ENCODE results near the gene FADS3. TPM values are rescaled to one million over a fixed set of nuclear protein-coding genes. Genes with fewer than 3 reads are reported as not detected.

FADS3 gene
- total and polyA plus RNA-seq, 2 donors (not counting 3 experiments of a cell fraction or from before 2014, with no cell fraction given) = 216 to 346 TPM

- DNase-seq (ENCODE audit: low read depth, low spot score) = peak; percentile 20
- FAIRE-seq = no peak
- Histone ChIP-seq H3K27me3 (ENCODE audit: control insufficient read depth in 2 of 2, insufficient read depth in 2 of 2, low read length in 2 of 2) (peaks cover 11 to 22% of the 10 kb centered on the region in 2 experiments), H3K4me2 (ENCODE audit: insufficient read depth, low read length) (peak within 1 kb of the TSS; percentile 58), H2AFZ (ENCODE audit: low read depth, low read length) (peak within 1 kb of the TSS; percentile 67), H3K9me1 (replicated peaks; ENCODE audit: control insufficient read depth, extremely low read depth, insufficient read depth, low read length) (no peaks in the 10 kb centered on the region), H3K4me1 (ENCODE audit: control insufficient read depth, extremely low read depth, insufficient read depth, low read length) (no peaks in the 10 kb centered on the region), H3K9ac (replicated peaks; ENCODE audit: extremely low read depth, insufficient read depth, low read length) (no peak within 1 kb of the TSS), H3K27ac (ENCODE audit: insufficient read depth, low read depth, low read length) (no peak within 1 kb of the TSS), H3K79me2 (ENCODE audit: control insufficient read depth, insufficient read depth, low read length) (no peaks in the 10 kb centered on the region), H3K4me3 (replicated peaks in 1 of 3; ENCODE audit: insufficient read depth in 1 of 3, low read depth in 1 of 3, low read length in 3 of 3) (peak within 1 kb of the TSS in 1 of 3 experiments; percentile 22), H4K20me1 (replicated peaks; ENCODE audit: control insufficient read depth, extremely low read depth, insufficient read depth, low read length) (no peaks in the 10 kb centered on the region), H3K9me3 (replicated peaks; ENCODE audit: control insufficient read depth, insufficient read depth, low read length) (no peaks in the 10 kb centered on the region), H3K36me3 (ENCODE audit: control insufficient read depth in 2 of 2, extremely low read depth in 1 of 2, insufficient read depth in 2 of 2, low read length in 2 of 2) (no peaks in the 10 kb centered on the region)
- dilution Hi-C loops (cut with MboI; ENCODE audit: extremely low pct_ligation_motif_present, low sequenced_read_pairs) = no loop called here
- CTCF ChIA-PET = interaction anchor here (1.3 kb wide), 1 partner anchor 165 kb away, joined by 7 read pairs; no protein-coding TSS in a partner anchor
- POLR2A ChIA-PET = no interaction called here
- intact Hi-C loops (cut with micrococcal nuclease) = no loop called here
- TF ChIP-seq JUN (IDR thresholded peaks at IDR 0.05; ENCODE audit: borderline replicate concordance, insufficient read depth, insufficient read length, low read depth) (no peak), GATA2 (IDR thresholded peaks at IDR 0.05; ENCODE audit: insufficient read depth, insufficient read length, low read depth, low read length) (no peak), MAX (IDR thresholded peaks at IDR 0.05; ENCODE audit: insufficient read depth, insufficient read length) (peak; percentile 35), MYC (IDR thresholded peaks at IDR 0.05; ENCODE audit: low read depth, low read length) (no peak), POLR2AphosphoS5 (IDR thresholded peaks at IDR 0.05; ENCODE audit: insufficient read depth, low read depth, low read length) (no peak), CTCF (IDR thresholded peaks at IDR 0.05; ENCODE audit: extremely low read depth in 1 of 2, insufficient read depth in 1 of 2, low read depth in 1 of 2, low read length in 2 of 2) (no peak), EZH2 (IDR thresholded peaks at IDR 0.05; ENCODE audit: borderline replicate concordance, low read depth, low read length, severe bottlenecking) (peak; percentile 45), FOS (IDR thresholded peaks at IDR 0.05; ENCODE audit: borderline replicate concordance, insufficient read depth, low read length) (no peak), POLR2A (IDR thresholded peaks at IDR 0.05; ENCODE audit: low read depth, low read length) (no peak)
- BruUV-seq (replicated peaks) = no TSS peak
These were observed 26.2 kb upstream of the FADS3 start, which contains the start of gene RAB3IL1 for GRCh38 chr11:61917334-61918109. Gene RAB3IL1, minus strand, starts transcription at chr11:61917566. Its CDS starts 199 bp downstream, at chr11:61917367.
